GM19035 (cell line): ENCODE data around the gene GPR107.

ENCODE experiments used
- ATAC-seq: cut with Tn5 transposase; IDR thresholded peaks from one replicate; pipeline ENCODE4 v1.9.1; 2021; ENCODE audit not compliant: unreplicated experiment

The GPR107 gene

DNA sequence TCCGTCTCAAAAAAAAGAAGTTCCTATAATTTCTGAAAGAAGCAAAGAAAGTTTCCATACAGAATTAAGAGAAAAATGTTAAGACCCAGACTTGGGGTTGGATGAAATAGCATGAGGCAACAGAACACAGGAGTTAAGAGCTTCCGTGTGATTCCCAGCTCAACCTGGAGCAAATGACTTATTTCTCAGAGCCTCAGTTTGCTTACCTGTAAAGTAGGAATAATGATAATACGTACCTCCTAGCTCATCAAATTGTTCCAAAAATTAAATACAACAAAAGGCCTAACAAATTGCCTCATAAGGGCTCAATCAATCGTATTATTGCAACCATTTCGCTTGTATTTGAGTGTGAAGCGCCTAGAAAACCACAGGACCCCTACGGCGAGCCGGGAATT lies 600 bp upstream of the GPR107 start:
- no peak for ATAC-seq

DNA sequence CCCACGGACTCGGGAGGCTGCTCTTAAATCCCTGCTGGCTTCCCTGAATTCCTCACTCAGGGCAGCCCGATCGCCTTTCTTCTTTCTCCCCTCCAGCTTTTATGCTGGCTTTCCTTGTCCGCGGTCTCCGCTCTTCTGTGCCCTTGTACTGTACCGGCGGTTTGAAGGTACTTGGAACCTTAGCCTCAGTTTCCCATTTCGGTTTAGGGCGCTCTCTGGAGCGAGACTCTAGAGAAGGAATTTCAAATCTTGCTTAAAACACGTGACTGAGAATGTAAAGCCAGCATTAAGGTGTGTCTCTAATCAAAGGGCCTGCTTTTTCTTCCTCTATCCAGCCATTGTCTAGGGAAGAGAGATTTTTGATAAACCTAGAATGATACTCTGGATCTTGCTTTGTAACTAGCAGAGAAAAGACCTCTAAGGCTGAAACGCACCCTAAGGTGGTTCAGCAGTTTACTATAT lies 650 bp downstream of the GPR107 start:
- no peak for ATAC-seq

GRCh38 chr9:130054820-130055219 lies 1.1 kb downstream of the GPR107 start:
- ATAC-seq = no peak

DNA sequence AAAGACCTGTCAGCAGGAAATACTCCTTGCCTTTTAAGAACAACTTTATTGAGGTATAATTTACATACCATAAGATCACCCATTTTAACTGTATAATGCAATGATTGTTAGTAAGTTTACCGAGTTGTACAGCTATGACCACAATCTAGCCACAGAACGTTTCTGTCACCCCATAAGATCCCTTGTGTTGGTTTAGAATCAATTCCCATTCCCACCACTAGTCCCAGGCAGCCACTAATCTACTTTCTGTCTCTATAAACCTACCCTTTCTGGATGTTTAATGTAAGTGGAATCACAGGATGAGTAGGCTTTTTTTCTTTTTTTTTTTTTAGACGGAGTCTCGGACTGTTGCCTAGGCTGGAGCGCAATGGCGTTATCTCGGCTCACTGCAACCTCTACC lies 4.4 kb downstream of the GPR107 start:
- ATAC-seq = no peak

DNA sequence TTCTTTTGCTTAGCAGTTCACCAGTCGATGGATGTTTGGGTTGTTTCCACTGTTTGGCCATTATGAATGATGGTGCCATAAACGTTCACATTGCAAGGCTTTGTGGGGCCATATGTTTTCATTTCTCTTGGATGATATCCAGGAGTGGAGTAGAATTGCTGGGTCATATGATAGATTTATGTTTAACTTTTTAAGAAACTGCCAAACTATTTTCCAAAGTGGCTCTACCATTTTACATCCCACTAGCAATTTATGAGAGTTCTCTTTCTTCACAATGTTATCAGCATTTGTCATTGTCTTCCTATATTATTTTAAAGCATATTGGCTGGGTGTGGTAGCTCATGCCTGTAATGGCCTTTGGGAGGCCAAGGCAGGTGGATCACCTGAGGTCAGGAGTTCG lies 5.2 kb downstream of the GPR107 start:
- ATAC-seq = no peak

GRCh38 chr9:130060296-130060695 lies 6.6 kb downstream of the GPR107 start:
- no peak for ATAC-seq

DNA sequence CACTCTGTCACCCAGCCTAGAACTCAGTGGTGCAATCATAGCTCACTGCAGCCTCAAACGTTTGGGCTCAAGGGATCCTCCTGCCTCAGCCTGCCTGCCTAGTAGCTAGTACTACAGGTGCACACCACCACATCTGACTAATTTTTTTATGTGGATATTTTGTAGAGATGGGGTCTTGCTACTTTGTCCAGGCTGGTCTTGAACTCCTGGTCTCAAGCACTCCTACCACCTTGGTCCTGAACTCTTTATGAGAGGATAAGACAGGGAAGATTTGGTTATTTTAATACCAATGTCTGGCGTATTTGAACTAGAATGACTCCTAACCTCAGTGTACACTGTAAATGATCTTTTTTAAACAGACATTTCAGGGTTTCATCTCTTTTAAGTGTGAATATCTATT lies 9.0 kb downstream of the GPR107 start:
- no peak for ATAC-seq

DNA sequence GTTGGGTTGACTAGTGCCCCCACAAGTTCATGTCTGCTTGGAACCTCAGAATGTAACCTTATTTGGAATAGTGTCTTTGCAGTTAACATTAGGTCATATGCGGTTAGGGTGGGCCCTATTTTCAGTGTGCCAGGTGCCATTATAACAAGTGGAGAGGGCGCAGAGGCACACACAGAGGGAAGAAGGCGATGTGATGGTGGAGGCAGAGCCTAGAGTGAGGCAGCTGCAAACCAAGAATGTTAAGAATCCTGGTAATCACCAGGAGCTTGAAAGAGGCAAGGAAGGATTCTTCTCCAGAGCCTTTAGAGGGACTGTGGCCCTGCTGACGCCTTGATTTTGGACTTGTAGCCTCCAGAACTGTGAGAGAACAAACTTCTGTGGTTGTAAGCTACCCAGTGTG lies 10.9 kb downstream of the GPR107 start:
- ATAC-seq = no peak

- ATAC-seq = no peak
Observed at GRCh38 chr9:130069048-130069447, 15.3 kb downstream of the GPR107 start.

DNA sequence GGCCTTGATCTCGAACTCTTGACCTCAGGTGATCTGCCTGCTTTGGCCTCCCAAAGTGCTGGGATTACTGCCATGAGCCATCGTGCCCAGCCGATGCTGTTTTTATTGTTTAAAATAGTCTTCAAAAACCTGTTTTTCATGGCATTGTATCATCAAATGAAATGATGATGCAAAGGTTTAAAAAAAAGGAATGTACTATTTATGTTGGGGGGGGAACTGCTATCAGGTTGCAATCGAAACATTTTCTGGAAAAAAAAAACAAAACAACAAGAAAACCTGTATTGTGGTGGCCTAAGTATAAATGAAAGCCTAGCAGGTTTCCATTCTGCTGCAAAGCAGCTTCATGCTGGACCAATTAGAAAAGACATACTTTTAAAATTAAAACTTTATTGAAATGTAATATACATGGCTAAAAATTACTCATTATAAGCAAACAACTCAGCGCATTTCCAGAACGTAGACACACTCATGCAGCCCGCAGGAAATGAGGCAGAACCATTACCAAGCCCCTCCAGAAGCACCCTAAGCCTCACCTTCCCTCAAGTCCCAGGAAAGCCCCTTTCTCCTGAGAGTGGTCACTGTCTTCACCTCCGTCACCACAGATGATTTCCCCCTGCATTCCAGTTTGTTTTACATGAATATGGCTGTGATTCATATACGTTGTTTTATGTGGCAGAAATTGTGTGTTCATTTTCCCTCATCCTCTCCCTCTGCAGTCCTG lies 19.0 kb downstream of the GPR107 start:
- no peak for ATAC-seq

GRCh38 chr9:130073373-130073772 lies 19.7 kb downstream of the GPR107 start:
- no peak for ATAC-seq

DNA sequence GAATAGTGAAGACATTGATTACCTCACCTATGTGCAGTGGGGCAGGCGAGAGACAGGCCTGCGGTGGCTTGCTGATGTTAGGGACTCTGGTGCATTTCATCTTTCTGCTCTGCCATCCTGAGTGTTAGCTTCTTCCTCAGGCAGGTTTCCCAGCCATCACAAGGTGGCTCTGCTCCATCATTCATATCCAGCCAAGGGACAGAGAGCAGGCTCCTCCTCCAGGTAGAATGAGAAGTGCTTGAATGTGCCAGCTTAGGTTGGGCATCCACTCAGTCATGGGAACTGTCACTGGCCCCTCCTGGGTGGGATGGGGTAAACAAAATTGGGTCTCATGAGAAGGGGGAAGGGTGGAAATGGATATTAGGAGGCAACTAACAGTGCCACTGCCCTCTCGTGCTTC lies 24.8 kb downstream of the GPR107 start:
- no peak for ATAC-seq

DNA sequence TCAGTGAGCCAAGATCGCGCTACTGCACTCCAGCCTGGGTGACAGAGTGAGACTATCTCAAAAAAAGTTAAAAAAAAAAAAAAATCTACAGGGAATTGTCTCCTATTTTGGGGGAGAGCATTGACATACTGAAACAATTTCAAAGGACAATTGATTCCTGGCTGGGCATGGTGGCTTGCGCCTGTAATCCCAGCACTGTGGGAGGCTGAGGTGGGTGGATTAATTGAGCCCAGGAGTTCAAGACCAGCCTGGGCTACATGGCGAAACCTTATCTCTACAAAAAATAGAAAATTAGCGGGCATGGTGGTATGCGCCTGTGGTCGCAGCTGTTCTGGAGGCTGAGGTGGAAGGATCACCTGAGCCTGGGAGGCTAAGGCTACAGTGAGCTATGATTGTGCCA lies 30.6 kb downstream of the GPR107 start:
- no peak for ATAC-seq

DNA sequence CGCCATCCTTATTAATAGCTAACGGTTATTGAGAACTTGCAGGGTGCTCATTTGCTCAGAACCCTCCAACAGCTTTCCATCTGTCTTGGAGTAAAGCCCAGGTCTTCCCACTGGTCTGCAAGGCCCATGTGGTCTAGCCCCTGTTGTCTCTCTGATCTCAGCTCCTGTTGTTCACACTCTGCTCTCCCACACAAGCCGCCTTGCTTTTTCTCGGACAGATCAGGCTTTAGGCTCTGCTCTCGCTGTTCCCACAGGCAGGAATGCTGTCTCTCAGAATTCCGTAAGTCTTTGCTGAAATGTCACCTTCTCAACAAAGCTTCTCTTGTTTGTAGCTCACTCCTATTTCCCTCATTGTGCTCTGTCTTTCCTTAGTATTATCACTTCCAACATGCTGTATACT lies 34.3 kb downstream of the GPR107 start:
- no peak for ATAC-seq

DNA sequence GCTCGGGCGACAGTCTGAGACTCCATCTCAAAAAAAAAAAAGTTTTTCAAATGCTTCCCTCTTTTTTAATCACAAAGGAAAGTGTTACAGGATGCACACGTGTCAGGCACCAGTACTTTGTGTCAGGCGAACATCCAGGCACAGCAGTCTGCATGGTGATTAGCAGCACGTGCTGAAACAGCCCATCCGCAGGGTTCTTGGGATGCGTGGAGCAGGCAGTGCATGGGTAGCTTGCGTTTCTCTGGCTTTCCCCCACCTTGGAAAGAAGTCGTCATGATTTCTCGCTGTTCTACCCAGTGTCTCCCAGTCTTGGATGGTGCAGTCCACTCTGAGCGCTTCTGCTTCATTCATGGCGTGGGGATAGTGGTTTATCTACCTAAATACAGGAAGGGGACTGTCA lies 35.4 kb downstream of the GPR107 start:
- ATAC-seq = no peak

GRCh38 chr9:130090915-130091314 lies 37.2 kb downstream of the GPR107 start:
- ATAC-seq = no peak

DNA sequence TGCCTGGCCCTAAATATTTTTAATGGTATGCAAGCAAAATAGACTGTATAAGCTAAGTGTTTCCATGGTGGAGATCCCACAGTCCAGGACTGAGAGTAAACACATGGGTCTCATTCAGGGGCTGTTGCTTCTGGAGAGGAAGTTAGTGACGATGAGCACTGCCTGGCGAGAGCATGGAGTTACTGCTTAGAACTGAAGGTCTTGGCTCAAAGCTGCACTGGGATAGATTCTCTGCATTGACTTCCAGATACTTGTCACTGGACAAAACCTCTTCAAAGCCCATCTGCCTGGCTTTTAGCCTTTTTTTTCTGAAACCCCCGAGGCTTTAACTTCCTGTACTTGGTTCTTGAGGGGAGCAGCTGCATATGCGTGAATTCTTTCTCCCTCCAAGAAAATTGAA lies 39.2 kb downstream of the GPR107 start:
- ATAC-seq = no peak

GRCh38 chr9:130095872-130096271 lies 42.2 kb downstream of the GPR107 start:
- no peak for ATAC-seq

- ATAC-seq = no peak
Observed at GRCh38 chr9:130100681-130101080, 47.0 kb downstream of the GPR107 start.

- no peak for ATAC-seq
Observed at GRCh38 chr9:130101915-130102314, 48.2 kb downstream of the GPR107 start.

GRCh38 chr9:130104491-130105193 lies 50.9 kb downstream of the GPR107 start:
- ATAC-seq = no peak

GRCh38 chr9:130106860-130107233 lies 53.1 kb downstream of the GPR107 start:
- ATAC-seq = no peak
